Nephron (organoid): ENCODE data around the gene DNAI2.
A peak's percentile ranks its signal among the peaks of the same experiment; 100 is the strongest.

Source experiments
- H3K27ac Mint-ChIP-seq, 3 experiments: 2 replicates each; pipeline ENCODE4 v1.8.0; 2020; ENCODE audit warnings: mixed read lengths in 3 of 3, mild to moderate bottlenecking in 2 of 3, moderate library complexity in 1 of 3
- H3K27me3 Mint-ChIP-seq: 2 replicates; pipeline ENCODE4 v1.8.0; 2021; ENCODE audit warnings: low read depth, mild to moderate bottlenecking, moderate library complexity, mixed read lengths
- H3K36me3 Mint-ChIP-seq: 2 replicates; pipeline ENCODE4 v1.8.0; 2020; ENCODE audit warnings: low read depth, mixed read lengths
- H3K4me1 Mint-ChIP-seq: 2 replicates; pipeline ENCODE4 v1.8.0; 2020; ENCODE audit warnings: mixed read lengths
- H3K4me3 Mint-ChIP-seq, 3 experiments: 2 replicates each; pipeline ENCODE4 v1.8.0; 2020; ENCODE audit warnings: mild to moderate bottlenecking in 3 of 3, mixed read lengths in 3 of 3, moderate library complexity in 2 of 3
- H3K9me3 Mint-ChIP-seq: 2 replicates; pipeline ENCODE4 v1.8.0; 2020; ENCODE audit warnings: mixed read lengths
- TF ChIP-seq, protein P1 (sequence below), 3 experiments: fragments of 200-600 bp; sonication (generic); IDR thresholded peaks; one replicate each; pipeline ENCODE4 v1.5.0; 2021; ENCODE audit warnings: antibody characterized with exemption in 3 of 3; ENCODE audit not compliant: unreplicated experiment in 3 of 3

Gene DNAI2

DNA sequence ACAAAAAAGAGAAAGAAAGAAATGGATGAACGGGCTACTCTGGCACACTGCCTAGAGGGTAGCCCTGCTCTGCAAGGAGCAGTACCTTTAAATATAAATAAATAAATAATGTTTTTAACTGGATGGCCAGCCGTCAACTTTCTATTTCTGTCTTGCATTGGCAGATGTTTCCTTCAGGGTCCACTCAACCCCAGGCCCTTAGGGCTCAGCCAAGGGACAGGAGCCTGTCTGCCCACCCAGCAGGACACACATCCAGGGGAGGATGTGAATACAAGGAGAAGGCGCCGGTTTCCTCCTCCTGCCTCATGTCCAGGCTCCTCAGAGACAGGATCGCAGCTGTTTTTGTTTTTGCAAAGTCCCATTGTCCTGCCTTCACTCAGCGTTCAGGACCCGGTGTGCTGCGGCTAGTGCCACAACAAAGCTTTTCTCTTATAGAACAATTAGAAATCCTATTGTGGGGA, 38.1 kb upstream of the DNAI2 start:
- peaks cover 8% of the 10 kb centered on the region for H3K36me3 Mint-ChIP-seq
- no peak overlapping the region for H3K4me3 Mint-ChIP-seq
- no peaks in the 10 kb centered on the region for H3K9me3 Mint-ChIP-seq
- H3K4me1 Mint-ChIP-seq: peaks cover 46% of the 10 kb centered on the region
- peaks cover 7% of the 10 kb centered on the region for H3K27me3 Mint-ChIP-seq
- TF ChIP-seq, protein P1, sequence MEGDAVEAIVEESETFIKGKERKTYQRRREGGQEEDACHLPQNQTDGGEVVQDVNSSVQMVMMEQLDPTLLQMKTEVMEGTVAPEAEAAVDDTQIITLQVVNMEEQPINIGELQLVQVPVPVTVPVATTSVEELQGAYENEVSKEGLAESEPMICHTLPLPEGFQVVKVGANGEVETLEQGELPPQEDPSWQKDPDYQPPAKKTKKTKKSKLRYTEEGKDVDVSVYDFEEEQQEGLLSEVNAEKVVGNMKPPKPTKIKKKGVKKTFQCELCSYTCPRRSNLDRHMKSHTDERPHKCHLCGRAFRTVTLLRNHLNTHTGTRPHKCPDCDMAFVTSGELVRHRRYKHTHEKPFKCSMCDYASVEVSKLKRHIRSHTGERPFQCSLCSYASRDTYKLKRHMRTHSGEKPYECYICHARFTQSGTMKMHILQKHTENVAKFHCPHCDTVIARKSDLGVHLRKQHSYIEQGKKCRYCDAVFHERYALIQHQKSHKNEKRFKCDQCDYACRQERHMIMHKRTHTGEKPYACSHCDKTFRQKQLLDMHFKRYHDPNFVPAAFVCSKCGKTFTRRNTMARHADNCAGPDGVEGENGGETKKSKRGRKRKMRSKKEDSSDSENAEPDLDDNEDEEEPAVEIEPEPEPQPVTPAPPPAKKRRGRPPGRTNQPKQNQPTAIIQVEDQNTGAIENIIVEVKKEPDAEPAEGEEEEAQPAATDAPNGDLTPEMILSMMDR (IDR thresholded peaks at IDR 0.05; ENCODE audit: unreplicated experiment in 3 of 3): no peak
- peak overlapping the region in 2 of 3 experiments; percentile 15 to 84 for H3K27ac Mint-ChIP-seq

DNA sequence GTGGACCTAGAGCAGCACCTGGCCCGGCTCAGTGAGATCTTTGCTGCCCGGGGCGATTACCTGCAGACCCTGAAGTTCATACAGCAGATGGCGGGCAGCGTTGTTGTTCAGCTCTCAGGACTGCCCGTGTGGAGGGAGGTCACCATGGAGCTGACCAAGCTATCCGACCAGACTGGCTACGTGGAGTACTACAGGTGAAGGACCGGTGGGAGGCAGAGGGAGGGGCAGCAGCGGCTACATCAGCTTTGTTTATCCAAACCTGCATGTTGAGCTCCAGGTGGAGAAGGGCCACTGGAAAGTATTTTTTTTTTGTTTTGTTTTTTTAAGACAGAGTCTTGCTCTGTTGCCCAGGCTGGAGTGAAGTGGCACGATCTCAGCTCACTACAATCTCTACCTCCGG, 36.7 kb upstream of the DNAI2 start:
- no peaks in the 10 kb centered on the region for H3K9me3 Mint-ChIP-seq
- TF ChIP-seq, protein P1 (IDR thresholded peaks at IDR 0.05; ENCODE audit: unreplicated experiment in 3 of 3): no peak
- H3K4me1 Mint-ChIP-seq: peaks cover 49% of the 10 kb centered on the region
- H3K4me3 Mint-ChIP-seq: no peak overlapping the region
- no peak overlapping the region for H3K27ac Mint-ChIP-seq
- H3K36me3 Mint-ChIP-seq: peaks cover 8% of the 10 kb centered on the region
- peaks cover 10% of the 10 kb centered on the region for H3K27me3 Mint-ChIP-seq

DNA sequence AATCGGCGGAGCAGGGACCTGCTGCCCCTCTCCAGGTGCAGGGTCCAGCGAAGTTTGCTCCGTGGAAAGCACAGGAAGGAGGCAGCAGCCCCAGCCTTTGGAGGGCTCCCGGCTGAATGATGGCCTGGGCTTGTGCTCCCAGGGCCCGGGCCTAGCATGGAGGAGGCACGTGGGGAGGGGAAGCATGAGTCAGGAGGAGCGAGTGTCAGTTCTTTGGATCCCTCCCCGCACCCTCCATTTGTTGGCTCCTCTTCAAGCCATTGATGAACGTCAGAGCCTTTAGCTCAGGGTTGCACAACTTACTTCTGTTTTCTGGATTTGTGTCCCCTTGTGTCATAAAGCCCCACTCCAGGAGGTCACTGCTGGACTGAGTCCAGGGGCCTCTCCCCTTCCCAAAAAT, 34.9 kb upstream of the DNAI2 start:
- TF ChIP-seq, protein P1 (IDR thresholded peaks at IDR 0.05; ENCODE audit: unreplicated experiment in 3 of 3): no peak
- peaks cover 46% of the 10 kb centered on the region for H3K4me1 Mint-ChIP-seq
- H3K27ac Mint-ChIP-seq: peak overlapping the region in 2 of 3 experiments; percentile 75 to 100
- peaks cover 8% of the 10 kb centered on the region for H3K36me3 Mint-ChIP-seq
- no peak overlapping the region for H3K4me3 Mint-ChIP-seq
- H3K27me3 Mint-ChIP-seq: peaks cover 10% of the 10 kb centered on the region
- H3K9me3 Mint-ChIP-seq: no peaks in the 10 kb centered on the region

DNA sequence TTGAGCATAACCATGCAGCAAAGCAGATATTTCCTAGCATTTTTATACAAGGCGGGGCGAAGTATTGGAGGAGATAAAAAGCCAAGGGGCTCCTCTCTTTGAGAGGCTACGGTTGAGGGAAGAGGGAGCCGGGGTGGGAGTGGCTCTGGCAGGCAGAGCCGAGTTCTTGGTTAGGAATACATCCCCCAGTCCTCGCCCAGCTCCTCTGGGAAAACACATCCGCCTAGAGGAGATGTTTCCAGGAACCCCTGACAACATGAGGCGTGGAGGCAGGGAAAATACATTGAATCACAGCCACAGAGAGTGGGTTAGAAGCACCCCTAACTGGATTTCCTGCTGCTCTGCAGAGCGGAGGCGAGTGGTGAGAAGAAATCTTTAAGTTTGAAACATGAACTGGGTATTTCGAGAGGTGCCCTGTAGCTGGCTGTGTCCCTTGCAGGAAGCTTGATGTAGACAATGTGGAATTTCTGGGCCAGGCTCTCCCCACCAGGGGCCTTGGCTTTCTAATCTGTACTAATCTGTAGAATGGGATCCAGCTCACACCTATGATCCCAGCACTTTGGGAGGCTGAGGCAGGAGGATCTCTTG, 33.3 kb upstream of the DNAI2 start:
- Mint-ChIP-seq H3K9me3 (no peaks in the 10 kb centered on the region), H3K27ac (peak overlapping the region; percentile 94 to 100 (median 99)), H3K36me3 (peaks cover 8% of the 10 kb centered on the region), H3K4me3 (peak overlapping the region; percentile 26 to 67 (median 53)), H3K27me3 (peaks cover 10% of the 10 kb centered on the region), H3K4me1 (peaks cover 46% of the 10 kb centered on the region)
- TF ChIP-seq, protein P1 (IDR thresholded peaks at IDR 0.05; ENCODE audit: unreplicated experiment in 3 of 3): no peak

DNA sequence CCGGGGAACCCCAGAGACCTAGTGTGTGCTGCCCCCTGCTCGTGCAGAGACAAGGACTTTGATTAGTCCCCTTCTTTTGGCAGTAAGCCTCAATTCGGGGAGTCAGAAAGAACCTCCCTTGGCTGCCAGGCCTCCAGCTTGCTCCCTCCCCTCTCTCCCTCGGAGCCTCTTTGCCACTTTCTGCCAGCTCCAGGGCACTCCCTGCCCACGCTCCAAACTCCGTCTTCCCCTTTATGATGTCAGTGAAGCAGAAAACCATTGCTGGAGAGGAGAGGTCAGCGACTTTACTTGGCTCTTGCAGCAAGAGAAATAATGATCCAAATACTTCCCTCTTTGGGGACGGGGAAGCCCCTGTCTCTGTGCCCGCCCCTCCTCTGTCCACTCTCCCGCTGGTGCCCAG, 32.6 kb upstream of the DNAI2 start:
- peaks cover 7% of the 10 kb centered on the region for H3K27me3 Mint-ChIP-seq
- H3K36me3 Mint-ChIP-seq: peaks cover 12% of the 10 kb centered on the region
- peak overlapping the region; percentile 4 to 100 (median 99) for H3K27ac Mint-ChIP-seq
- peak overlapping the region in 1 of 3 experiments; percentile 7 for H3K4me3 Mint-ChIP-seq
- no peaks in the 10 kb centered on the region for H3K9me3 Mint-ChIP-seq
- TF ChIP-seq, protein P1 (IDR thresholded peaks at IDR 0.05; ENCODE audit: unreplicated experiment in 3 of 3): no peak
- peaks cover 47% of the 10 kb centered on the region for H3K4me1 Mint-ChIP-seq

DNA sequence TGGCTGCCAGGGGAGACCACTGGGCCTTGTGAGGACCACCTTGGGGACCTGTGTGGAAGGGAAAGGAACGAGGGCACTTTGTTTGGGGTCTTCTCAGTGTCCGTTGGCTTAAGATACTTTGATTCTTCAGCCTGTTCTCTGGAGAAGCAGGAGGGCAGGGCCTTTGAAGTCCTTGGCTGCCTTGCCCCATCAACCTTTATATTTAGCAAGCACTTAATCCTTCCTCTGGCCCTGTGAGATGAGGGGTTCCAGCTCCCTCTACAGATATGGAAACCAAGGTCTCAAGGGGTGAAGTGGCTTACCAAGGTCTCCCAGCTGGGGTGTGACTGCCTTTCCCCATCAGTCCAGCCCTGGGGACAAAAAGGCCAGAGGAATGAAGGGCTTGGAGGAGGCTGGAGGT, 32.2 kb upstream of the DNAI2 start:
- H3K36me3 Mint-ChIP-seq: peaks cover 15% of the 10 kb centered on the region
- H3K4me3 Mint-ChIP-seq: no peak overlapping the region
- H3K4me1 Mint-ChIP-seq: peaks cover 49% of the 10 kb centered on the region
- TF ChIP-seq, protein P1 (IDR thresholded peaks at IDR 0.05; ENCODE audit: unreplicated experiment in 3 of 3): no peak
- peaks cover 7% of the 10 kb centered on the region for H3K27me3 Mint-ChIP-seq
- H3K27ac Mint-ChIP-seq: peak overlapping the region; percentile 4 to 100 (median 99)
- no peaks in the 10 kb centered on the region for H3K9me3 Mint-ChIP-seq
